Endothelial cell (in vitro differentiated cells): Measurements from ENCODE around the gene PROK1. TPM values are rescaled to one million over a fixed set of nuclear protein-coding genes. Genes with fewer than 3 reads are reported as not detected.

ENCODE experiments used
- DNase-seq: peaks from one replicate; pipeline ENCODE4 v3.0.0; 2021; ENCODE audit warnings: low spot score
- H3K27ac Mint-ChIP-seq: one replicate; pipeline ENCODE4 v1.8.0; 2021; ENCODE audit warnings: mixed read lengths, inconsistent platforms; ENCODE audit not compliant: unreplicated experiment
- H3K27me3 Mint-ChIP-seq: one replicate; pipeline ENCODE4 v1.8.0; 2021; ENCODE audit warnings: mild to moderate bottlenecking, moderate library complexity, mixed read lengths, inconsistent platforms; ENCODE audit not compliant: unreplicated experiment
- H3K36me3 Mint-ChIP-seq: one replicate; pipeline ENCODE4 v1.8.0; 2021; ENCODE audit warnings: mild to moderate bottlenecking, low read depth, mixed read lengths, inconsistent platforms; ENCODE audit not compliant: unreplicated experiment
- H3K4me1 Mint-ChIP-seq: one replicate; pipeline ENCODE4 v1.8.0; 2021; ENCODE audit warnings: mild to moderate bottlenecking, mixed read lengths, inconsistent platforms; ENCODE audit not compliant: unreplicated experiment
- H3K4me3 Mint-ChIP-seq: one replicate; pipeline ENCODE4 v1.8.0; 2021; ENCODE audit warnings: mild to moderate bottlenecking, mixed read lengths, inconsistent platforms; ENCODE audit not compliant: unreplicated experiment
- H3K9me3 Mint-ChIP-seq: one replicate; pipeline ENCODE4 v1.8.0; 2021; ENCODE audit warnings: mixed read lengths, inconsistent platforms; ENCODE audit not compliant: unreplicated experiment
- total RNA-seq: library from RNA; stranded (reverse); fragmentation: NEBNext Ultra II Directional; extraction: Animal tissue kit (Norgen Biotek cat#: 25700); gene quantifications from one replicate; pipeline ENCODE4 v1.2.1, GENCODE V29; 2021; ENCODE audit not compliant: unreplicated experiment
- TF ChIP-seq, protein P1 (sequence below): fragments of 200-600 bp; sonication (generic); IDR thresholded peaks from one replicate; pipeline ENCODE4 v1.5.0; 2021; ENCODE audit warnings: antibody characterized with exemption; ENCODE audit not compliant: unreplicated experiment

PROK1 gene
- total RNA-seq, 1 donor from 2014 or later, result not detected

GRCh38 chr1:110502402-110503151, 51.6 kb downstream of the PROK1 start:
- TF ChIP-seq, protein P1, sequence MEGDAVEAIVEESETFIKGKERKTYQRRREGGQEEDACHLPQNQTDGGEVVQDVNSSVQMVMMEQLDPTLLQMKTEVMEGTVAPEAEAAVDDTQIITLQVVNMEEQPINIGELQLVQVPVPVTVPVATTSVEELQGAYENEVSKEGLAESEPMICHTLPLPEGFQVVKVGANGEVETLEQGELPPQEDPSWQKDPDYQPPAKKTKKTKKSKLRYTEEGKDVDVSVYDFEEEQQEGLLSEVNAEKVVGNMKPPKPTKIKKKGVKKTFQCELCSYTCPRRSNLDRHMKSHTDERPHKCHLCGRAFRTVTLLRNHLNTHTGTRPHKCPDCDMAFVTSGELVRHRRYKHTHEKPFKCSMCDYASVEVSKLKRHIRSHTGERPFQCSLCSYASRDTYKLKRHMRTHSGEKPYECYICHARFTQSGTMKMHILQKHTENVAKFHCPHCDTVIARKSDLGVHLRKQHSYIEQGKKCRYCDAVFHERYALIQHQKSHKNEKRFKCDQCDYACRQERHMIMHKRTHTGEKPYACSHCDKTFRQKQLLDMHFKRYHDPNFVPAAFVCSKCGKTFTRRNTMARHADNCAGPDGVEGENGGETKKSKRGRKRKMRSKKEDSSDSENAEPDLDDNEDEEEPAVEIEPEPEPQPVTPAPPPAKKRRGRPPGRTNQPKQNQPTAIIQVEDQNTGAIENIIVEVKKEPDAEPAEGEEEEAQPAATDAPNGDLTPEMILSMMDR, result no peak
- H3K4me1 Mint-ChIP-seq, result peaks cover 2% of the 10 kb centered on the region
- no peaks in the 10 kb centered on the region for H3K36me3 Mint-ChIP-seq
- no peak for DNase-seq
- no peaks in the 10 kb centered on the region for H3K9me3 Mint-ChIP-seq
- no peak overlapping the region for H3K4me3 Mint-ChIP-seq
- H3K27me3 Mint-ChIP-seq, result peaks cover 11% of the 10 kb centered on the region
- H3K27ac Mint-ChIP-seq, result no peak overlapping the region

GRCh38 chr1:110503471-110503870, 52.5 kb downstream of the PROK1 start:
- DNase-seq, result no peak
- H3K9me3 Mint-ChIP-seq, result no peaks in the 10 kb centered on the region
- no peaks in the 10 kb centered on the region for H3K36me3 Mint-ChIP-seq
- no peak overlapping the region for H3K4me3 Mint-ChIP-seq
- peaks cover 7% of the 10 kb centered on the region for H3K4me1 Mint-ChIP-seq
- peaks cover 8% of the 10 kb centered on the region for H3K27me3 Mint-ChIP-seq
- TF ChIP-seq, protein P1, result no peak
- H3K27ac Mint-ChIP-seq, result no peak overlapping the region

- Mint-ChIP-seq H3K36me3 (no peaks in the 10 kb centered on the region), H3K4me1 (peaks cover 8% of the 10 kb centered on the region), H3K27ac (no peak overlapping the region), H3K4me3 (no peak overlapping the region), H3K9me3 (no peaks in the 10 kb centered on the region), H3K27me3 (peaks cover 8% of the 10 kb centered on the region)
- no peak for DNase-seq
- TF ChIP-seq, protein P1, result no peak
Measured at GRCh38 chr1:110504226-110504625, 53.3 kb downstream of the PROK1 start.

DNA sequence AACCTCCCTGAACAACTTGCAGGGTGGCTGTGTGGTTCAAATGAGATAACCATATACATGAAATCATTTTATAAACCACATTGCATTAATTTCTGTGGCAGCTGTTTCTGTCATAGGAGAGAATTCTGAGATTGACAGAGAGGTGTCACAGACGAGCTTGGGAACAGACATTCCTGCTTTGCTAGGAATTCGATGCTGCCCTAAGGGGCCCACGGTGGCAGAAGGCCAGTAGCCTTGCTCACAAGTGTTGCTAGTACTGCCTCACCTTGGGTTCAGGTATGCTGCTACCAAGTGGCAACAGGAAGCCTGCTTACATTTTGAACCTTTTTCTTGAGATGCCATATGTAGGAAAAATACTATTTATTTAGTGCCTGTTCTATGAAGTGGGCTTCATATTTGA, 54.6 kb downstream of the PROK1 start:
- TF ChIP-seq, protein P1, result no peak

DNA sequence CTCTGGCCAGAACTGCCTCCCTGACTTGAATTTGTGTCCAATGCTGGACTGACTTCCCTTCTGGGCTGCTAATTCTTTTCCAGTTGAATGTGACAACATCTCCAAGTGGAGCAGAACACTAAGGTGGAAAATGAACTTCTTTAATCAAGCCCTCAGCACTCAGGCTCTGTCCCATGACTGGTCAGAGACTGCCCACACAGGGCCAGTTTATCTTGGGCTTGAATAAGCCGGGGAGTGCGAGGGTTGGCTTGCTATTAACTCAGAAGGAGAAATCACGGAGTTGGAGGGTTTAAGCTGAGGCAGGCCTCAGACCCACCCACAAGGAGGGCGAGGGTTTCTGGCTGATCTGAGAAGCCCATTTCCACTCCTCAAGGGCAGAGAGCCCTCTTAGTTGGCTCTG, 55.6 kb downstream of the PROK1 start:
- Mint-ChIP-seq H3K9me3 (no peaks in the 10 kb centered on the region), H3K4me1 (peaks cover 8% of the 10 kb centered on the region), H3K4me3 (no peak overlapping the region), H3K36me3 (no peaks in the 10 kb centered on the region), H3K27ac (no peak overlapping the region), H3K27me3 (no peaks in the 10 kb centered on the region)
- TF ChIP-seq, protein P1, result no peak
- no peak for DNase-seq

More for the DNA sequence above, 54.6 kb downstream of the PROK1 start:
- Mint-ChIP-seq H3K27me3 (peaks cover 2% of the 10 kb centered on the region), H3K27ac (no peak overlapping the region), H3K4me3 (no peak overlapping the region), H3K36me3 (no peaks in the 10 kb centered on the region), H3K9me3 (no peaks in the 10 kb centered on the region), H3K4me1 (peaks cover 8% of the 10 kb centered on the region)
- DNase-seq, result no peak
